Activated CD8-positive, alpha-beta T cell treated with anti-CD3 and anti-CD28 coated beads for 36 hours (primary cell): Measurements from ENCODE around the gene PLCG1. TPM values are rescaled to one million over a fixed set of nuclear protein-coding genes. Genes with fewer than 3 reads are reported as not detected.

Experiments used
- ATAC-seq: fragments of 200-7000 bp; cut with Tn5 transposase; one replicate; pipeline ENCODE4 v1.10.0; 2021; ENCODE audit warnings: mild to moderate bottlenecking, moderate library complexity
- CTCF ChIA-PET: fragments of 350-600 bp; sonication (Branson Sonifier 250); formaldehyde crosslinking; loops from one replicate; lab custom pipeline; 2021; ENCODE audit warnings: antibody characterized with exemption; lab: Charles Lee
- POLR2A ChIA-PET: fragments of 350-600 bp; sonication (Branson Sonifier 250); formaldehyde crosslinking; loops from one replicate; lab custom pipeline; 2021; ENCODE audit warnings: antibody characterized with exemption; lab: Charles Lee
- DNase-seq: peaks from one replicate; pipeline ENCODE4 v3.0.0-alpha.2; 2020
- H3K27ac Mint-ChIP-seq: one replicate; pipeline ENCODE4 v1.8.0; 2021; ENCODE audit warnings: mild to moderate bottlenecking, mixed read lengths
- H3K27me3 Mint-ChIP-seq: one replicate; pipeline ENCODE4 v1.8.0; 2021; ENCODE audit warnings: mixed read lengths
- H3K36me3 Mint-ChIP-seq: one replicate; pipeline ENCODE4 v1.8.0; 2021; ENCODE audit warnings: low read depth, mixed read lengths
- H3K4me1 Mint-ChIP-seq: one replicate; pipeline ENCODE4 v1.8.0; 2021; ENCODE audit warnings: low read depth, mixed read lengths
- H3K4me3 Mint-ChIP-seq: one replicate; pipeline ENCODE4 v1.8.0; 2021; ENCODE audit warnings: mild to moderate bottlenecking, moderate library complexity, mixed read lengths
- H3K9me3 Mint-ChIP-seq: one replicate; pipeline ENCODE4 v1.8.0; 2021; ENCODE audit warnings: mixed read lengths
- intact Hi-C: fragments of 100-400 bp; cut with micrococcal nuclease; formaldehyde crosslinking; loops from one replicate; pipeline ENCODE4 v1.10.0; 2022
- total RNA-seq, 2 experiments: library from RNA; stranded (reverse); gene quantifications; one replicate each; pipeline ENCODE4 v1.2.3, GENCODE V29; 2021
- TF ChIP-seq, protein P1 (sequence below): fragments of 200-600 bp; IDR thresholded peaks from one replicate; pipeline ENCODE4 v1.8.0; 2022; ENCODE audit warnings: antibody characterized with exemption, mild to moderate bottlenecking

The PLCG1 gene
- total RNA-seq, 2 experiments from 2014 or later, result 259 to 260 TPM

- POLR2A ChIA-PET, result interaction anchor here (1.7 to 17.5 kb wide), 3 partner anchors 9 to 19 kb away, joined by 6 to 361 read pairs (median 40); partner anchors contain the start of gene PLCG1
These were observed 22.2 kb downstream of the PLCG1 start for GRCh38 chr20:41159547-41159946.

GRCh38 chr20:41160686-41161085 lies 23.3 kb downstream of the PLCG1 start:
- Mint-ChIP-seq H3K9me3 (no peaks in the 10 kb centered on the region), H3K4me3 (no peak overlapping the region), H3K36me3 (peaks cover 80% of the 10 kb centered on the region), H3K27ac (peak overlapping the region; percentile 98), H3K27me3 (no peaks in the 10 kb centered on the region), H3K4me1 (peaks cover 87% of the 10 kb centered on the region)
- no peak for ATAC-seq
- ChIA-PET CTCF (interaction anchor here (1.0 to 7.8 kb wide), 2 partner anchors 20 to 64 kb away, joined by 3 to 209 read pairs; partner anchors contain the start of gene PLCG1), POLR2A (interaction anchor here (0.7 to 17.5 kb wide), 2 partner anchors 12 to 20 kb away, joined by 3 to 361 read pairs; partner anchors contain the start of gene PLCG1)
- intact Hi-C loops, result no loop called here
- TF ChIP-seq, protein P1, sequence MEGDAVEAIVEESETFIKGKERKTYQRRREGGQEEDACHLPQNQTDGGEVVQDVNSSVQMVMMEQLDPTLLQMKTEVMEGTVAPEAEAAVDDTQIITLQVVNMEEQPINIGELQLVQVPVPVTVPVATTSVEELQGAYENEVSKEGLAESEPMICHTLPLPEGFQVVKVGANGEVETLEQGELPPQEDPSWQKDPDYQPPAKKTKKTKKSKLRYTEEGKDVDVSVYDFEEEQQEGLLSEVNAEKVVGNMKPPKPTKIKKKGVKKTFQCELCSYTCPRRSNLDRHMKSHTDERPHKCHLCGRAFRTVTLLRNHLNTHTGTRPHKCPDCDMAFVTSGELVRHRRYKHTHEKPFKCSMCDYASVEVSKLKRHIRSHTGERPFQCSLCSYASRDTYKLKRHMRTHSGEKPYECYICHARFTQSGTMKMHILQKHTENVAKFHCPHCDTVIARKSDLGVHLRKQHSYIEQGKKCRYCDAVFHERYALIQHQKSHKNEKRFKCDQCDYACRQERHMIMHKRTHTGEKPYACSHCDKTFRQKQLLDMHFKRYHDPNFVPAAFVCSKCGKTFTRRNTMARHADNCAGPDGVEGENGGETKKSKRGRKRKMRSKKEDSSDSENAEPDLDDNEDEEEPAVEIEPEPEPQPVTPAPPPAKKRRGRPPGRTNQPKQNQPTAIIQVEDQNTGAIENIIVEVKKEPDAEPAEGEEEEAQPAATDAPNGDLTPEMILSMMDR, result no peak
- DNase-seq, result no peak

More at GRCh38 chr20:41159547-41159946, 22.2 kb downstream of the PLCG1 start:
- Mint-ChIP-seq H3K9me3 (no peaks in the 10 kb centered on the region), H3K27ac (peak overlapping the region; percentile 98), H3K4me3 (peak overlapping the region; percentile 22), H3K4me1 (peaks cover 91% of the 10 kb centered on the region), H3K36me3 (peaks cover 78% of the 10 kb centered on the region), H3K27me3 (no peaks in the 10 kb centered on the region)
- intact Hi-C loops, result no loop called here
- no peak for ATAC-seq
- no peak for DNase-seq
- TF ChIP-seq, protein P1, result no peak
- CTCF ChIA-PET, result interaction anchor here (1.7 to 7.8 kb wide), 2 partner anchors 19 to 180 kb away, joined by 5 to 209 read pairs; partner anchors contain the start of gene PLCG1

- POLR2A ChIA-PET, result interaction anchor here (17.5 kb wide), 1 partner anchor 21 kb away, joined by 361 read pairs; the partner anchor contains the start of gene PLCG1
- DNase-seq (no peak), ATAC-seq (no peak)
- Mint-ChIP-seq H3K27ac (peak overlapping the region; percentile 84), H3K4me3 (peak overlapping the region; percentile 25), H3K36me3 (peaks cover 89% of the 10 kb centered on the region), H3K4me1 (peaks cover 86% of the 10 kb centered on the region), H3K27me3 (no peaks in the 10 kb centered on the region), H3K9me3 (no peaks in the 10 kb centered on the region)
- CTCF ChIA-PET, result interaction anchor here (1.0 to 7.8 kb wide), 3 partner anchors 11 to 63 kb away, joined by 3 to 209 read pairs (median 8); partner anchors contain the start of gene PLCG1
- TF ChIP-seq, protein P1, result no peak
- intact Hi-C loops, result no loop called here
These were observed 24.5 kb downstream of the PLCG1 start for GRCh38 chr20:41161886-41162285.

DNA sequence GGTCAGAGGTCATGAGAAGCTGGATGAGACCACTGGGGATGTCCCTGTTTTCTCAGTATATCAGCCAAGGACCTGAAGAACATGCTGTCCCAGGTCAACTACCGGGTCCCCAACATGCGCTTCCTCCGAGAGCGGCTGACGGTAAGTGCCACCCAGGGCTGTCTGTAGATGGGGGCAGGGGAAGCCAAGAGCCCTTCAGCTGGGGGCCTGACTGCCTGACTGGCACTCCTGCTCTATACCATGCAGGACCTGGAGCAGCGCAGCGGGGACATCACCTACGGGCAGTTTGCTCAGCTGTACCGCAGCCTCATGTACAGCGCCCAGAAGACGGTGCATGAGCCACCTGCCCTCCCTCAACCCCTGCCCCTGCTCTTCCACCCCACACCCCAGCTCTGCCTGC lies 25.1 kb downstream of the PLCG1 start:
- H3K27ac Mint-ChIP-seq, result peak overlapping the region; percentile 84
- ATAC-seq (no peak), DNase-seq (no peak)
- TF ChIP-seq, protein P1, result no peak
- peaks cover 87% of the 10 kb centered on the region for H3K4me1 Mint-ChIP-seq
- intact Hi-C loops, result no loop called here
- no peaks in the 10 kb centered on the region for H3K27me3 Mint-ChIP-seq
- ChIA-PET POLR2A (interaction anchor here (0.6 to 17.5 kb wide), 2 partner anchors 22 to 1386 kb away, joined by 4 to 361 read pairs; partner anchors contain the start of gene PLCG1), CTCF (interaction anchor here (1.8 to 6.6 kb wide), 2 partner anchors 11 to 27 kb away, joined by 8 to 29 read pairs; no protein-coding TSS in a partner anchor)
- H3K4me3 Mint-ChIP-seq, result no peak overlapping the region
- peaks cover 92% of the 10 kb centered on the region for H3K36me3 Mint-ChIP-seq
- H3K9me3 Mint-ChIP-seq, result no peaks in the 10 kb centered on the region

GRCh38 chr20:41163821-41164220 lies 26.5 kb downstream of the PLCG1 start:
- H3K4me1 Mint-ChIP-seq, result peaks cover 78% of the 10 kb centered on the region
- no peaks in the 10 kb centered on the region for H3K9me3 Mint-ChIP-seq
- intact Hi-C loops, result no loop called here
- ChIA-PET POLR2A (interaction anchor here (0.7 to 17.5 kb wide), 3 partner anchors 9 to 23 kb away, joined by 3 to 361 read pairs (median 3); partner anchors contain the start of gene PLCG1), CTCF (interaction anchor here (0.6 to 6.6 kb wide), 3 partner anchors 9 to 177 kb away, joined by 3 to 29 read pairs (median 13); partner anchors contain the start of gene LPIN3)
- H3K36me3 Mint-ChIP-seq, result peaks cover 85% of the 10 kb centered on the region
- peak overlapping the region; percentile 66 for H3K27ac Mint-ChIP-seq
- no peak overlapping the region for H3K4me3 Mint-ChIP-seq
- TF ChIP-seq, protein P1, result no peak
- H3K27me3 Mint-ChIP-seq, result no peaks in the 10 kb centered on the region
- ATAC-seq (no peak), DNase-seq (no peak)
